ENCODE results near the gene PRR14. TPM values are rescaled to one million over a fixed set of nuclear protein-coding genes. Genes with fewer than 3 reads are reported as not detected.
"Not testable (repeated sequence)": the region's sequence is repeated elsewhere in the genome, so short reads cannot be mapped to it uniquely, and the experiment has no call there.

Gene PRR14
- total and polyA plus RNA-seq, 10 of the 15 experiments (the other 5 are each of a cell fraction or from before 2014, with no cell fraction given): 2.5 to 66.8 (median 19.2) TPM

DNA sequence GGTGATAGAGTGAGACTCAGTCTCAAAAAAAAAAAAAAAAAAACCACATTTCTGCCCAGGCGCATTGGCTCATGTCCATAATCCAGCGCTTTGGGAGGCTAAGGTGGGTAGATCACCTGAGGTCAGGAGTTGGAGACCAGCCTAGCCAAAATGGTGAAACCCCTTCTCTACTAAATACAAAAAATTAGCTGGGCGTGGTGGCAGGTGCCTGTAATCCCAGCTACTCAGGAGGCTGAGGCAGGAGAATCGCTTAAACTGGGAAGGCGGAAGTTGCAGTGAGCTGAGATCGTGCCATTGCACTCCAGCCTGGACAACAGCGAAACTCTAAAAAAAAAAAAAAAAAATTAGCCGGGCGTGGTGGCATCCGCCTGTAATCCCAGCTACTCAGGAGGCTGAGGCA, 13.6 kb upstream of the PRR14 start:
- BruUV-seq (replicated peaks); FAIRE-seq; H3K27me3 ChIP-seq (replicated peaks in 1 of 2; ENCODE audit: control insufficient read depth in 2 of 2, insufficient read depth in 2 of 2, low read length in 1 of 2); H2AFZ ChIP-seq (ENCODE audit: control insufficient read depth, low read depth, low read length); H3K4me1 ChIP-seq (ENCODE audit: control insufficient read depth, insufficient read depth, low read length); ATAC-seq; H3K36me3 ChIP-seq (ENCODE audit: control insufficient read depth in 2 of 2, insufficient read depth in 2 of 2, low read length in 1 of 2); H3K4me3 ChIP-seq; H3K9me3 ChIP-seq (replicated peaks; ENCODE audit: control insufficient read depth, insufficient read depth, low read length); H4K20me1 ChIP-seq (ENCODE audit: control insufficient read depth, insufficient read depth); H3K79me2 ChIP-seq (ENCODE audit: control insufficient read depth, insufficient read depth, low read length); H3K9ac ChIP-seq (ENCODE audit: control insufficient read depth, insufficient read depth, low read length); H3K27ac ChIP-seq (ENCODE audit: control insufficient read depth, insufficient read depth); H3K4me2 ChIP-seq (ENCODE audit: control insufficient read depth, insufficient read depth); DNase-seq (ENCODE audit: low read depth, low spot score); intact Hi-C loops (cut with micrococcal nuclease; ENCODE audit: unreplicated experiment): not testable (repeated sequence)
- ChIA-PET RAD21 (ENCODE audit: unreplicated experiment) (interaction anchor here (0.7 to 2.3 kb wide), 6 partner anchors 8 to 207 kb away, joined by 3 to 9 read pairs (median 4); partner anchors contain the start of genes DCTPP1 and PRR14), POLR2A (interaction anchor here (0.6 to 4.1 kb wide), 8 partner anchors 13 to 227 kb away, joined by 3 to 27 read pairs (median 4); partner anchors contain the start of gene FBRS), SMC1A (ENCODE audit: uncharacterized antibody, unreplicated experiment) (interaction anchor here (0.7 to 1.4 kb wide), 4 partner anchors 10 to 207 kb away, joined by 3 to 4 read pairs (median 3); partner anchors contain the start of genes DCTPP1 and PRR14), CTCF (interaction anchor here (0.6 to 2.7 kb wide), 10 partner anchors 8 to 228 kb away, joined by 3 to 16 read pairs (median 3); partner anchors contain the start of genes DCTPP1, PHKG2 and PRR14)
- 0 out of 2 replicates have a peak, but pooled peaks have one; percentile 29 for TF ChIP-seq MLLT1 (IDR thresholded peaks at IDR 0.05)
- in situ Hi-C loops (cut with MboI): loop anchor here (10.0 kb wide), 1 partner anchor 452 kb away; the partner anchor contains the start of gene CORO1A
- 97% methylated on average over 9 of the region's 10 CpGs for WGBS (ENCODE audit: insufficient coverage, insufficient replicate concordance, low lambda C conversion rate, missing lambda C conversion rate)

DNA sequence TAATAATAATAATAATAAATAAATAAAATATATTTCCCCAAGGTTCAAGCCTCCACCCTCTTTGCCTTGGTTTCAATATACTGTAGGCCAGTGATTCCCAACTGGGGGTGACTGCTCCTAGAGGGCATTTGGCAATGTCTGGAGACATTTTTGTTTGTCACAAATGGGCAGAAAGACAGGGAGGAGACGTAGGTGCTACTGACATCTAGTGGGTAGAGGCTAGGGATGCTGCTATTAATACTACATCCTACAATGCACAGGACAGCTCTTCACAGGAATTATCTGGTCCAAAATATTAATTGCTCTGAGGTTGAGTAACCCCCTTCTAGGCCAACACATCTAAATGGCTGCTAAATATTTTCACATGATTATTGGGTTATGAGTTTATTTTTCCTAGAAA, 12.8 kb upstream of the PRR14 start:
- POLR2A ChIA-PET: no interaction called here
- Histone ChIP-seq H3K9ac (ENCODE audit: control insufficient read depth, insufficient read depth, low read length) (no peak overlapping the region), H2AFZ (ENCODE audit: control insufficient read depth, low read depth, low read length) (no peak overlapping the region), H3K79me2 (ENCODE audit: control insufficient read depth, insufficient read depth, low read length) (peaks cover 9% of the 10 kb centered on the region), H3K9me3 (replicated peaks; ENCODE audit: control insufficient read depth, insufficient read depth, low read length) (no peaks in the 10 kb centered on the region), H3K36me3 (ENCODE audit: control insufficient read depth in 2 of 2, insufficient read depth in 2 of 2, low read length in 1 of 2) (no peaks in the 10 kb centered on the region), H3K27me3 (replicated peaks in 1 of 2; ENCODE audit: control insufficient read depth in 2 of 2, insufficient read depth in 2 of 2, low read length in 1 of 2) (no peaks in the 10 kb centered on the region), H3K4me1 (ENCODE audit: control insufficient read depth, insufficient read depth, low read length) (no peaks in the 10 kb centered on the region), H3K27ac (ENCODE audit: control insufficient read depth, insufficient read depth) (no peak overlapping the region), H3K4me3 (no peak overlapping the region), H3K4me2 (ENCODE audit: control insufficient read depth, insufficient read depth) (no peak overlapping the region), H4K20me1 (ENCODE audit: control insufficient read depth, insufficient read depth) (no peaks in the 10 kb centered on the region)
- peak; percentile 38 for ATAC-seq
- in situ Hi-C loops (cut with MboI) (loop anchor here (10.0 kb wide), 1 partner anchor 453 kb away; the partner anchor contains the start of gene CORO1A), intact Hi-C loops (cut with micrococcal nuclease; ENCODE audit: unreplicated experiment) (no loop called here)
- no peak for DNase-seq (ENCODE audit: low read depth, low spot score)
- peak; percentile 81 for FAIRE-seq
- SMC1A ChIA-PET (ENCODE audit: uncharacterized antibody, unreplicated experiment): interaction anchor here (0.6 to 1.4 kb wide), 5 partner anchors 11 to 208 kb away, joined by 3 to 4 read pairs (median 3); partner anchors contain the start of genes DCTPP1 and PRR14
- CTCF ChIA-PET: interaction anchor here (0.6 to 1.6 kb wide), 12 partner anchors 9 to 230 kb away, joined by 3 to 6 read pairs (median 3); partner anchors contain the start of genes DCTPP1, FBRS, PHKG2 and ZNF771
- WGBS (ENCODE audit: insufficient coverage, insufficient replicate concordance, low lambda C conversion rate, missing lambda C conversion rate): 5% methylated on average over 1 of the region's 1 CpG
- BruUV-seq (replicated peaks): no TSS peak
- RAD21 ChIA-PET (ENCODE audit: unreplicated experiment): interaction anchor here (0.6 to 2.3 kb wide), 7 partner anchors 9 to 288 kb away, joined by 3 to 9 read pairs (median 4); partner anchors contain the start of genes DCTPP1 and PRR14
- TF ChIP-seq, protein P1, sequence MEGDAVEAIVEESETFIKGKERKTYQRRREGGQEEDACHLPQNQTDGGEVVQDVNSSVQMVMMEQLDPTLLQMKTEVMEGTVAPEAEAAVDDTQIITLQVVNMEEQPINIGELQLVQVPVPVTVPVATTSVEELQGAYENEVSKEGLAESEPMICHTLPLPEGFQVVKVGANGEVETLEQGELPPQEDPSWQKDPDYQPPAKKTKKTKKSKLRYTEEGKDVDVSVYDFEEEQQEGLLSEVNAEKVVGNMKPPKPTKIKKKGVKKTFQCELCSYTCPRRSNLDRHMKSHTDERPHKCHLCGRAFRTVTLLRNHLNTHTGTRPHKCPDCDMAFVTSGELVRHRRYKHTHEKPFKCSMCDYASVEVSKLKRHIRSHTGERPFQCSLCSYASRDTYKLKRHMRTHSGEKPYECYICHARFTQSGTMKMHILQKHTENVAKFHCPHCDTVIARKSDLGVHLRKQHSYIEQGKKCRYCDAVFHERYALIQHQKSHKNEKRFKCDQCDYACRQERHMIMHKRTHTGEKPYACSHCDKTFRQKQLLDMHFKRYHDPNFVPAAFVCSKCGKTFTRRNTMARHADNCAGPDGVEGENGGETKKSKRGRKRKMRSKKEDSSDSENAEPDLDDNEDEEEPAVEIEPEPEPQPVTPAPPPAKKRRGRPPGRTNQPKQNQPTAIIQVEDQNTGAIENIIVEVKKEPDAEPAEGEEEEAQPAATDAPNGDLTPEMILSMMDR (IDR thresholded peaks at IDR 0.05 in 2 of 3, conservative IDR thresholded peaks at IDR 0.05 in 1 of 3; ENCODE audit: control insufficient read depth in 2 of 3, extremely low read depth in 1 of 3, insufficient read depth in 1 of 3, low read depth in 3 of 3, low read length in 3 of 3): peak; percentile 61 to 70 (median 63); a peak in 5 of 6 replicates
- TF ChIP-seq SREBF2 (IDR thresholded peaks at IDR 0.05; ENCODE audit: low read length) (no peak), MEF2B (IDR thresholded peaks at IDR 0.05; ENCODE audit: partially characterized antibody, poor library complexity, severe bottlenecking) (peak; percentile 10), NFIC (IDR thresholded peaks at IDR 0.05; ENCODE audit: low read depth, low read length) (no peak), SMARCA5 (IDR thresholded peaks at IDR 0.05) (0 out of 2 replicates have a peak, but pooled peaks have one; percentile 48), ZZZ3 (IDR thresholded peaks at IDR 0.05; ENCODE audit: control insufficient read depth, insufficient read length, low read depth) (no peak), YY1 (IDR thresholded peaks at IDR 0.05; ENCODE audit: low read depth, low read length) (peak; percentile 68), TAF1 (IDR thresholded peaks at IDR 0.05; ENCODE audit: borderline replicate concordance, low read depth, low read length) (no peak), RAD21 (IDR thresholded peaks at IDR 0.05; ENCODE audit: insufficient read depth, low read depth, low read length) (peak; percentile 58), CBX3 (IDR thresholded peaks at IDR 0.05; ENCODE audit: borderline replicate concordance, low read depth) (no peak), SMC3 (IDR thresholded peaks at IDR 0.05; ENCODE audit: borderline replicate concordance, low read length) (peak; percentile 40; the same call in 1 of the 2 replicates), PAX5 (IDR thresholded peaks at IDR 0.05; ENCODE audit: borderline replicate concordance, low read depth, low read length) (no peak)
